ENCODE measurements around the gene APOL6.
"Not testable (repeated sequence)": the region's sequence is repeated elsewhere in the genome, so short reads cannot be mapped to it uniquely, and the experiment has no call there.

APOL6 gene

GRCh38 chr22:35686298-35686697 lies 38.1 kb downstream of the APOL6 start:
- Histone ChIP-seq H3K27ac (ENCODE audit: low read depth in 2 of 2, low read length in 2 of 2) (no peak overlapping the region), H3K36me3 (ENCODE audit: control insufficient read depth in 2 of 2, insufficient read depth in 2 of 2, low read length in 2 of 2) (no peaks in the 10 kb centered on the region), H3K9ac (ENCODE audit: low read depth in 1 of 2, low read length in 2 of 2) (no peak overlapping the region), H3K9me3 (ENCODE audit: control insufficient read depth in 2 of 2, low read length in 2 of 2) (no peaks in the 10 kb centered on the region), H3K4me3 (ENCODE audit: low read length in 2 of 2) (no peak overlapping the region), H3K4me1 (ENCODE audit: control insufficient read depth in 2 of 2, insufficient read depth in 2 of 2, low read length in 2 of 2) (no peaks in the 10 kb centered on the region), H3K27me3 (ENCODE audit: control insufficient read depth in 2 of 2, insufficient read depth in 2 of 2, low read length in 2 of 2) (no peaks in the 10 kb centered on the region)

GRCh38 chr22:35687461-35687860 lies 39.2 kb downstream of the APOL6 start:
- Histone ChIP-seq H3K4me1 (ENCODE audit: control insufficient read depth in 2 of 2, insufficient read depth in 2 of 2, low read length in 2 of 2) (no peaks in the 10 kb centered on the region), H3K36me3 (ENCODE audit: control insufficient read depth in 2 of 2, insufficient read depth in 2 of 2, low read length in 2 of 2) (no peaks in the 10 kb centered on the region), H3K9me3 (ENCODE audit: control insufficient read depth in 2 of 2, low read length in 2 of 2) (no peaks in the 10 kb centered on the region), H3K4me3 (ENCODE audit: low read length in 2 of 2) (no peak overlapping the region), H3K27ac (ENCODE audit: low read depth in 2 of 2, low read length in 2 of 2) (no peak overlapping the region), H3K9ac (ENCODE audit: low read depth in 1 of 2, low read length in 2 of 2) (no peak overlapping the region), H3K27me3 (ENCODE audit: control insufficient read depth in 2 of 2, insufficient read depth in 2 of 2, low read length in 2 of 2) (no peaks in the 10 kb centered on the region)

DNA sequence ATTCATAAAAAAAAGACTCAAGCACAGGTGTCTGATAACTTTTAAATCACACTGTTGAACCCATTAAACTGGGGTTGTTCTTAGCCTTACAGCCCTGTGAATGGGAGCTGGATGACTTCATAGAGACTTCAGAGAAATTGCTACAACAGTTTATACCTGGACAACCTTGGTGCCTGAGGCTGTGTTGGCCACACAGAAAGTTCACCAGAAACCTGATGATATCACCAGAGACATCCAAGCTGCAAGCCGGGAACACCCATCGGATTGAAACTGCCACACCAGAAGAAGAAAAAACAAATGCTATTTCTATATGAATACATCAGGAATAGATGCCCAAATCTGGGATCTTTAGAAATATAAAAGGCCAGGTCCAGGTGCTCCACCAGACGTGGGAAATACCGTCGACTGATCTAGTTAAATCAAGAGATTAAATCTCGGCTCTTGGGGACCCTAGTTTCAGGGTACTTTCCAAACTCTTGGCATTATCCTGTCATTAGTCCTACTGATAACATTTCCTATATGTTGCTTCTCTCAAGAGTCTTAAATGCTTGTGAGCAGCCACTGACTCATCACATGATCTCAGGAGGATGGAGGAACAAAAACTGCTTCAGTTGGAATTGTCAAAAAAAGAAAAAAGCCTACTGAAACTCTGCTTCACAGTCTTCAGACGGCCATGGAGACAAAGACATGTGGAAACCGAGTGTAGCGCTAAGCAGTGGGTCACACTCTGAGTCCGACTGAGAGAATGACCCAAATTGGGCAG lies 40.8 kb downstream of the APOL6 start:
- Histone ChIP-seq H3K4me3 (ENCODE audit: low read length in 2 of 2) (no peak overlapping the region), H3K27ac (ENCODE audit: low read depth in 2 of 2, low read length in 2 of 2) (no peak overlapping the region), H3K9me3 (ENCODE audit: control insufficient read depth in 2 of 2, low read length in 2 of 2) (no peaks in the 10 kb centered on the region), H3K4me1 (ENCODE audit: control insufficient read depth in 2 of 2, insufficient read depth in 2 of 2, low read length in 2 of 2) (no peaks in the 10 kb centered on the region), H3K9ac (ENCODE audit: low read depth in 1 of 2, low read length in 2 of 2) (no peak overlapping the region), H3K27me3 (ENCODE audit: control insufficient read depth in 2 of 2, insufficient read depth in 2 of 2, low read length in 2 of 2) (no peaks in the 10 kb centered on the region), H3K36me3 (ENCODE audit: control insufficient read depth in 2 of 2, insufficient read depth in 2 of 2, low read length in 2 of 2) (no peaks in the 10 kb centered on the region)

- Histone ChIP-seq H3K27ac (ENCODE audit: low read depth in 2 of 2, low read length in 2 of 2) (no peak overlapping the region), H3K4me1 (ENCODE audit: control insufficient read depth in 2 of 2, insufficient read depth in 2 of 2, low read length in 2 of 2) (no peaks in the 10 kb centered on the region), H3K9me3 (ENCODE audit: control insufficient read depth in 2 of 2, low read length in 2 of 2) (no peaks in the 10 kb centered on the region), H3K27me3 (ENCODE audit: control insufficient read depth in 2 of 2, insufficient read depth in 2 of 2, low read length in 2 of 2) (no peaks in the 10 kb centered on the region), H3K36me3 (ENCODE audit: control insufficient read depth in 2 of 2, insufficient read depth in 2 of 2, low read length in 2 of 2) (no peaks in the 10 kb centered on the region), H3K4me3 (ENCODE audit: low read length in 2 of 2) (no peak overlapping the region), H3K9ac (ENCODE audit: low read depth in 1 of 2, low read length in 2 of 2) (no peak overlapping the region)
These were observed 41.8 kb downstream of the APOL6 start for GRCh38 chr22:35690001-35690400.

DNA sequence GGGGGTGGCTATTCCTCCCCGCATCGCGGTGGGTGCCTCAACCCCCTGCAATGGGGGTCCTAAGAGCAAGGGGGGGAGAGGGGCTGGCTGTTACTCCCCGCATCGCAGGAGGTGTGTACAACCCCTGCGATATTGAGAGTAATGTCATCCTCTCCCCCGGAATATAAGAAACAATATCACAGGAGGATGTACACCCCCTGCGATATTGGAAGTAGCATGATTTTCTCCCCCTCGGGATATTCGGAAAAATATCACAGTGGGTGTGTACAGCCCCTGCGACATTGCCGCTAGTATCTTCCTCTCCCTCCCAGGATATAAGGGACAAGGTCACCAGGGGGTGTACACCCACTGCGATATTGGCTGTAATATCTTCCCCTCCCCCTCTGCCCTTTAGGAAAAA lies 47.0 kb downstream of the APOL6 start:
- Histone ChIP-seq H3K9ac (ENCODE audit: low read depth in 1 of 2, low read length in 2 of 2) (no peak overlapping the region), H3K9me3 (ENCODE audit: control insufficient read depth in 2 of 2, low read length in 2 of 2) (no peaks in the 10 kb centered on the region), H3K27ac (ENCODE audit: low read depth in 2 of 2, low read length in 2 of 2) (no peak overlapping the region), H3K27me3 (ENCODE audit: control insufficient read depth in 2 of 2, insufficient read depth in 2 of 2, low read length in 2 of 2) (no peaks in the 10 kb centered on the region), H3K4me3 (ENCODE audit: low read length in 2 of 2) (no peak overlapping the region), H3K36me3 (ENCODE audit: control insufficient read depth in 2 of 2, insufficient read depth in 2 of 2, low read length in 2 of 2) (no peaks in the 10 kb centered on the region), H3K4me1 (ENCODE audit: control insufficient read depth in 2 of 2, insufficient read depth in 2 of 2, low read length in 2 of 2) (no peaks in the 10 kb centered on the region)

- Histone ChIP-seq H3K4me1 (ENCODE audit: control insufficient read depth in 2 of 2, insufficient read depth in 2 of 2, low read length in 2 of 2) (no peaks in the 10 kb centered on the region), H3K4me3 (ENCODE audit: low read length in 2 of 2) (no peak overlapping the region), H3K27me3 (ENCODE audit: control insufficient read depth in 2 of 2, insufficient read depth in 2 of 2, low read length in 2 of 2) (no peaks in the 10 kb centered on the region), H3K36me3 (ENCODE audit: control insufficient read depth in 2 of 2, insufficient read depth in 2 of 2, low read length in 2 of 2) (no peaks in the 10 kb centered on the region), H3K9ac (ENCODE audit: low read depth in 1 of 2, low read length in 2 of 2) (no peak overlapping the region), H3K27ac (ENCODE audit: low read depth in 2 of 2, low read length in 2 of 2) (no peak overlapping the region), H3K9me3 (ENCODE audit: control insufficient read depth in 2 of 2, low read length in 2 of 2) (no peaks in the 10 kb centered on the region)
These were observed 48.9 kb downstream of the APOL6 start for GRCh38 chr22:35697142-35697541.

DNA sequence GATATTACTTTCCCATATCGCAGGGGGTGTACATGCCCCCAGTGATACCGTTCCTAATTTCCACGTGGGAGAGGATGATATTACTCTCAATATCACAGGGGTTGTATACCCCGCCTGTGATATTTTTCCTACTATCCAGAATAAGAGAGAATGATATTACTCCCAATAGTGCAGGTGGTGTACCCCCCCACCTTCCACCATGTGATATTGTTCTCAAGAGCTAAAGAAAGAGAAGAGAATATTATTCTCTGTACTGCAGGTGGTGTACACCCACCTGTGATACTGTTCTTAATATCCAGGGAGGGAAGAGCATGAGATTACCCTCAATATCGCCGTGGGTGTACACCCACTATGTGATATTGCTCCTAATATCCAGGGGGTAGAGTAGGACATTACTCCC lies 51.6 kb downstream of the APOL6 start:
- not testable (repeated sequence) for H3K36me3 ChIP-seq (ENCODE audit: control insufficient read depth in 2 of 2, insufficient read depth in 2 of 2, low read length in 2 of 2); H3K9ac ChIP-seq (ENCODE audit: low read depth in 1 of 2, low read length in 2 of 2); H3K4me3 ChIP-seq (ENCODE audit: low read length in 2 of 2); H3K27me3 ChIP-seq (ENCODE audit: control insufficient read depth in 2 of 2, insufficient read depth in 2 of 2, low read length in 2 of 2); H3K4me1 ChIP-seq (ENCODE audit: control insufficient read depth in 2 of 2, insufficient read depth in 2 of 2, low read length in 2 of 2); H3K9me3 ChIP-seq (ENCODE audit: control insufficient read depth in 2 of 2, low read length in 2 of 2); H3K27ac ChIP-seq (ENCODE audit: low read depth in 2 of 2, low read length in 2 of 2)

DNA sequence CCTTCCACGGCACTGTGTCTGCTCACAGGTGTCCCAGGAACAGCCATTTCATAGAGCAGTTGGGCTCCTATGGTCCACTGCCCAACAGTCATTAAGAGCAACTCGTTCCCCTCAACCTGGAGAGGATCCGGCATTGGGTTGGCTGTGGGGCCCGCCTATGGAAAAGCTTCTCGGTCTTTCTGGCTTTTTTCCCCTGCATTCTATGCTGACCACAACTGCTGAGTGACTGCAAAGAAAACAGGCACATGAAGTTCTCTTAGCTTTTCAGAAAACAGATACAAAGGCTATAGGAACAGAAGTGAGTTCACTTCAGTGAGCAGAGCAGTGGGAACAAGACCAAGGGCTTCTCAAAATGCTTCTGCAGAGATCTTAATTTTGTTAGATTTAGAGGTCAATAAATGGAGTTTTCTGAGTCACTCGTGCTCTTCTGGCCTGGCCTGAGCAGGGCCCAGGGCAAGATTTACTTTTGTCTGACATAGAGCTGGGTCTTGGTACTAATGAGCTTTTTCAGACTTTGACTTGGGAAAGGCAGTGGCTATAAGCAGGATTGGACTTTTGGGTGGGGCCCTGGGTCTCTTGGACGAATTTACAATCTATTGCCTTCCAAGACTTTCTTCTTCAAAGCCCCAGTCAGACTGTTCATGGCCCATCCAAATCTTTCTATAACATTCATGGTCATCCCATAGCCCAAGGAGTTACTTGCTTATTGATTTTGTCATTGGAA lies 55.8 kb downstream of the APOL6 start:
- Histone ChIP-seq H3K27me3 (ENCODE audit: control insufficient read depth in 2 of 2, insufficient read depth in 2 of 2, low read length in 2 of 2) (no peaks in the 10 kb centered on the region), H3K4me1 (ENCODE audit: control insufficient read depth in 2 of 2, insufficient read depth in 2 of 2, low read length in 2 of 2) (peaks cover 2% of the 10 kb centered on the region in 2 donors), H3K36me3 (ENCODE audit: control insufficient read depth in 2 of 2, insufficient read depth in 2 of 2, low read length in 2 of 2) (no peaks in the 10 kb centered on the region), H3K4me3 (ENCODE audit: low read length in 2 of 2) (no peak overlapping the region), H3K27ac (ENCODE audit: low read depth in 2 of 2, low read length in 2 of 2) (no peak overlapping the region), H3K9me3 (ENCODE audit: control insufficient read depth in 2 of 2, low read length in 2 of 2) (no peaks in the 10 kb centered on the region), H3K9ac (ENCODE audit: low read depth in 1 of 2, low read length in 2 of 2) (no peak overlapping the region)

DNA sequence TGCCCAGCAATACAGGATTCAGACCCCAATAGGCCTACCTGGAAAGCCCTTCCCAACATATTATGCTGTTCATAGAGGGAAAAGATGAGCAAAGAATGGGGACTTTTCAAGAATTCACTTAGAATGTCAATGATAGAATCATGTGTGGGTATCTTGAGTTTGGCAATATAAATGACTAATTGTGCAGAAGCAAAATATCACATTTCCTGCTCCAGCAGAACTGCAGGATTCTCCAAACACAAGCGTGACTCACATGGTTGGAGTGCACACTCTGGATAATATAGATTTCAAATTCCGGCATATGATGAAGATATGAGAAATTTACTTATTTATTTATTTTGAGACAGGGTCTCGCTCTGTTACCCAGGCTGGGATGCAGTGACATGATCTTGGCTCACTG lies 56.9 kb downstream of the APOL6 start:
- H3K27me3 ChIP-seq (ENCODE audit: control insufficient read depth in 2 of 2, insufficient read depth in 2 of 2, low read length in 2 of 2) = no peaks in the 10 kb centered on the region
- no peaks in the 10 kb centered on the region for H3K36me3 ChIP-seq (ENCODE audit: control insufficient read depth in 2 of 2, insufficient read depth in 2 of 2, low read length in 2 of 2)
- no peak overlapping the region for H3K27ac ChIP-seq (ENCODE audit: low read depth in 2 of 2, low read length in 2 of 2)
- H3K9me3 ChIP-seq (ENCODE audit: control insufficient read depth in 2 of 2, low read length in 2 of 2) = no peaks in the 10 kb centered on the region
- H3K4me3 ChIP-seq (ENCODE audit: low read length in 2 of 2) = no peak overlapping the region
- H3K9ac ChIP-seq (ENCODE audit: low read depth in 1 of 2, low read length in 2 of 2) = no peak overlapping the region
- H3K4me1 ChIP-seq (ENCODE audit: control insufficient read depth in 2 of 2, insufficient read depth in 2 of 2, low read length in 2 of 2) = peaks cover 2 to 4% of the 10 kb centered on the region in 2 donors

- H3K27ac ChIP-seq (ENCODE audit: low read depth in 2 of 2, low read length in 2 of 2) = no peak overlapping the region
- no peaks in the 10 kb centered on the region for H3K36me3 ChIP-seq (ENCODE audit: control insufficient read depth in 2 of 2, insufficient read depth in 2 of 2, low read length in 2 of 2)
- no peak overlapping the region for H3K4me3 ChIP-seq (ENCODE audit: low read length in 2 of 2)
These were observed 60.2 kb downstream of the APOL6 start for GRCh38 chr22:35708453-35708852.

More at GRCh38 chr22:35708453-35708852, 60.2 kb downstream of the APOL6 start:
- Histone ChIP-seq H3K9me3 (ENCODE audit: control insufficient read depth in 2 of 2, low read length in 2 of 2) (no peaks in the 10 kb centered on the region), H3K4me1 (ENCODE audit: control insufficient read depth in 2 of 2, insufficient read depth in 2 of 2, low read length in 2 of 2) (peaks cover 2 to 4% of the 10 kb centered on the region in 2 donors), H3K27me3 (ENCODE audit: control insufficient read depth in 2 of 2, insufficient read depth in 2 of 2, low read length in 2 of 2) (no peaks in the 10 kb centered on the region), H3K9ac (ENCODE audit: low read depth in 1 of 2, low read length in 2 of 2) (no peak overlapping the region)
